IMR-90 (cell line): Measurements from ENCODE around the gene GNG7. TPM values are rescaled to one million over a fixed set of nuclear protein-coding genes. Genes with fewer than 3 reads are reported as not detected.

Experiments used
- ATAC-seq: fragments of 200-7000 bp; cut with Tn5 transposase; 2 replicates; pipeline ENCODE4 v1.9.1; 2020; ENCODE audit warnings: low read depth, mild to moderate bottlenecking, moderate library complexity
- BruUV-seq: library from RNA; stranded (reverse); fragments of 400-500 nt; replicated peaks from 2 replicates; lab custom pipeline; 2021; lab: Mats Ljungman, UMichigan
- CTCF ChIA-PET: fragments of 300-600 bp; formaldehyde crosslinking; extraction: SDS; loops from one replicate; lab custom pipeline; 2021; ENCODE audit warnings: antibody characterized with exemption; lab: Yijun Ruan, JAX
- POLR2A ChIA-PET: fragments of 300-600 bp; sonication (Branson Sonifier 250); formaldehyde crosslinking; loops from one replicate; lab custom pipeline; 2022; ENCODE audit warnings: antibody characterized with exemption; ENCODE audit not compliant: unreplicated experiment; lab: Charles Lee
- DNase-seq: peaks from one replicate; pipeline ENCODE4 v3.0.0; 2013
- H2AFZ ChIP-seq: replicated peaks from 2 replicates; pipeline ENCODE3; 2013; ENCODE audit warnings: low read length, mild to moderate bottlenecking; ENCODE audit not compliant: poor library complexity
- H2AK5ac ChIP-seq: 2 replicates; pipeline ENCODE4 v1.6.1; 2013; ENCODE audit warnings: low read depth, low read length, inconsistent platforms
- H2AK9ac ChIP-seq: replicated peaks from 2 replicates; pipeline ENCODE3; 2013; ENCODE audit warnings: mild to moderate bottlenecking, low read depth, low read length, moderate library complexity; ENCODE audit not compliant: poor library complexity
- H2BK120ac ChIP-seq: 2 replicates; pipeline ENCODE4 v1.6.1; 2013; ENCODE audit warnings: low read depth, low read length, inconsistent platforms
- H2BK15ac ChIP-seq: 3 replicates; pipeline ENCODE4 v1.6.1; 2013; ENCODE audit warnings: low read depth, low read length, inconsistent platforms
- H2BK20ac ChIP-seq: 2 replicates; pipeline ENCODE4 v1.6.1; 2013; ENCODE audit warnings: low read depth, mild to moderate bottlenecking, inconsistent platforms, low read length, moderate library complexity
- H2BK5ac ChIP-seq: 2 replicates; pipeline ENCODE4 v1.6.1; 2013; ENCODE audit warnings: mild to moderate bottlenecking, low read depth, low read length, inconsistent platforms; ENCODE audit not compliant: poor library complexity, severe bottlenecking
- H3K14ac ChIP-seq: replicated peaks from 2 replicates; pipeline ENCODE4 v1.6.1; 2013; ENCODE audit warnings: low read depth, low read length, inconsistent platforms
- H3K18ac ChIP-seq: 2 replicates; pipeline ENCODE4 v1.6.1; 2013; ENCODE audit warnings: low read depth, low read length, control low read depth
- H3K23ac ChIP-seq: 2 replicates; pipeline ENCODE4 v1.6.1; 2013; ENCODE audit warnings: low read depth, low read length, inconsistent platforms
- H3K27ac ChIP-seq: 2 replicates; pipeline ENCODE4 v1.5.1; 2013; ENCODE audit warnings: mild to moderate bottlenecking, control low read depth, low read length; ENCODE audit not compliant: insufficient read depth
- H3K27me3 ChIP-seq: 2 replicates; pipeline ENCODE4 v1.6.1; 2013; ENCODE audit warnings: low read length; ENCODE audit not compliant: control insufficient read depth, insufficient read depth
- H3K36me3 ChIP-seq: 2 replicates; pipeline ENCODE4 v1.6.1; 2013; ENCODE audit warnings: low read length, mixed read lengths; ENCODE audit not compliant: control insufficient read depth, insufficient read depth
- H3K4ac ChIP-seq: 2 replicates; pipeline ENCODE4 v1.6.1; 2013; ENCODE audit warnings: low read depth, low read length, inconsistent platforms
- H3K4me1 ChIP-seq: 2 replicates; pipeline ENCODE4 v1.6.1; 2013; ENCODE audit warnings: low read length, mixed read lengths; ENCODE audit not compliant: control insufficient read depth, insufficient read depth
- H3K4me2 ChIP-seq: 2 replicates; pipeline ENCODE4 v1.6.1; 2013; ENCODE audit warnings: low read depth, mild to moderate bottlenecking, control low read depth, low read length, moderate library complexity
- H3K4me3 ChIP-seq: 2 replicates; pipeline ENCODE4 v1.5.1; 2013; ENCODE audit warnings: low read depth, mild to moderate bottlenecking, control low read depth, low read length, moderate library complexity; ENCODE audit not compliant: insufficient read depth
- H3K56ac ChIP-seq: 2 replicates; pipeline ENCODE4 v1.6.1; 2013; ENCODE audit warnings: low read length, inconsistent platforms; ENCODE audit not compliant: insufficient read depth; ENCODE audit errors: extremely low read depth
- H3K79me1 ChIP-seq, 2 experiments: 2 replicates each; pipeline ENCODE4 v1.6.1; 2013; ENCODE audit warnings: low read length in 2 of 2, inconsistent platforms in 1 of 2, low read depth in 1 of 2
- H3K9ac ChIP-seq: 2 replicates; pipeline ENCODE4 v1.6.1; 2013; ENCODE audit warnings: low read depth, low read length, control low read depth
- H3K9me1 ChIP-seq: 2 replicates; pipeline ENCODE4 v1.6.1; 2013; ENCODE audit warnings: low read length, inconsistent platforms; ENCODE audit not compliant: insufficient read depth
- H3K9me3 ChIP-seq: 2 replicates; pipeline ENCODE4 v1.6.1; 2013; ENCODE audit warnings: low read length; ENCODE audit not compliant: control insufficient read depth, insufficient read depth
- H4K20me1 ChIP-seq: 2 replicates; pipeline ENCODE4 v1.6.1; 2013; ENCODE audit warnings: low read length, inconsistent platforms; ENCODE audit not compliant: insufficient read depth
- H4K5ac ChIP-seq: 2 replicates; pipeline ENCODE4 v1.6.1; 2013; ENCODE audit warnings: mild to moderate bottlenecking, low read depth, low read length, control low read depth
- H4K8ac ChIP-seq, 2 experiments: 2 replicates each; pipeline ENCODE4 v1.6.1; 2013; ENCODE audit warnings: low read depth in 2 of 2, low read length in 2 of 2, control low read depth in 1 of 2, inconsistent platforms in 1 of 2
- H4K91ac ChIP-seq: 2 replicates; pipeline ENCODE4 v1.6.1; 2013; ENCODE audit warnings: low read depth, low read length, inconsistent platforms; ENCODE audit not compliant: insufficient read depth
- BHLHE40 ChIP-seq: fragments of 150-350 bp; IDR thresholded peaks from 2 replicates; pipeline ENCODE4 v1.6.1; 2016; ENCODE audit warnings: mild to moderate bottlenecking, low read depth, low read length
- CHD1 ChIP-seq: IDR thresholded peaks from 2 replicates; pipeline ENCODE4 v1.6.1; 2012; ENCODE audit warnings: low read depth, low read length, improper control_type of control experiment
- CTCF ChIP-seq: conservative IDR thresholded peaks from 2 replicates; pipeline ENCODE4 v1.5.1; 2012; ENCODE audit warnings: mild to moderate bottlenecking, low read depth, low read length, improper control_type of control experiment
- FOS ChIP-seq: fragments of 150-350 bp; IDR thresholded peaks from 2 replicates; pipeline ENCODE4 v1.6.1; 2016; ENCODE audit warnings: low read depth, low read length
- MAFK ChIP-seq: IDR thresholded peaks from 2 replicates; pipeline ENCODE4 v1.6.1; 2012; ENCODE audit warnings: low read depth, low read length, improper control_type of control experiment
- MAZ ChIP-seq: IDR thresholded peaks from 2 replicates; pipeline ENCODE4 v1.6.1; 2012; ENCODE audit warnings: low read depth, mild to moderate bottlenecking, low read length, improper control_type of control experiment, moderate library complexity, borderline replicate concordance
- NFE2L2 ChIP-seq: fragments of 150-350 bp; IDR thresholded peaks from 2 replicates; pipeline ENCODE4 v1.6.1; 2016; ENCODE audit warnings: low read depth, mild to moderate bottlenecking, low read length
- POLR2A ChIP-seq: IDR thresholded peaks from 2 replicates; pipeline ENCODE4 v1.6.1; 2012; ENCODE audit warnings: mild to moderate bottlenecking, low read depth, low read length
- RAD21 ChIP-seq: IDR thresholded peaks from 2 replicates; pipeline ENCODE4 v1.6.1; 2012; ENCODE audit warnings: low read length, improper control_type of control experiment
- RCOR1 ChIP-seq: IDR thresholded peaks from 2 replicates; pipeline ENCODE4 v1.6.1; 2012; ENCODE audit warnings: mild to moderate bottlenecking, low read length, improper control_type of control experiment; ENCODE audit not compliant: insufficient replicate concordance
- SMC3 ChIP-seq: fragments of 150-350 bp; IDR thresholded peaks from 2 replicates; pipeline ENCODE4 v1.6.1; 2016; ENCODE audit warnings: low read depth, mild to moderate bottlenecking, antibody characterized with exemption, low read length, moderate library complexity
- USF2 ChIP-seq: fragments of 150-350 bp; IDR thresholded peaks from 2 replicates; pipeline ENCODE4 v1.6.1; 2017; ENCODE audit warnings: mild to moderate bottlenecking, antibody characterized with exemption, low read length, low read depth
- WGBS, 2 experiments: methylation state at CpG; one replicate each; pipeline versions ENCODE4 v1.1.5 to v1.1.7; 2013; ENCODE audit warnings: missing lambda C conversion rate in 2 of 2; ENCODE audit not compliant: insufficient read length in 1 of 2; ENCODE audit errors: extremely low coverage in 2 of 2; 5-methylcytosine and 5-hydroxymethylcytosine counted together
- dilution Hi-C: fragments of 300-500 bp; cut with HindIII; formaldehyde crosslinking; loops from one replicate; pipeline ENCODE4 v1.14.3; 2018; ENCODE audit warnings: low sequenced_read_pairs; ENCODE audit not compliant: unreplicated experiment
- in situ Hi-C: fragments of 300-500 bp; cut with MboI; formaldehyde crosslinking; loops from 3 replicates; pipeline ENCODE4 v1.14.3; 2019; ENCODE audit warnings: low sequenced_read_pairs, inconsistent platforms, mixed read lengths
- intact Hi-C: fragments of 100-400 bp; cut with micrococcal nuclease; formaldehyde crosslinking; loops from 2 replicates; pipeline ENCODE4 v1.10.0; 2022
- polyA plus RNA-seq, 3 experiments: library from polyadenylated mRNA; depleted of rRNA; stranded (reverse); fragments of >200 nt; gene quantifications; 2 replicates each; pipeline ENCODE4 v1.2.3, GENCODE V29; 2012; ENCODE audit warnings: low replicate concordance in 1 of 3
- total RNA-seq: library from RNA; depleted of rRNA; stranded (reverse); fragments of >200 nt; gene quantifications from 2 replicates; pipeline ENCODE4 v1.2.3, GENCODE V29; 2012

Gene GNG7
- total and polyA plus RNA-seq, 2 of the 4 experiments (the other 2 are of a cell fraction), result under 0.01 to 0.21 TPM

- Histone ChIP-seq H2AFZ (no peak overlapping the region), H3K4me2 (no peak overlapping the region), H3K18ac (no peak overlapping the region), H2BK20ac (no peak overlapping the region), H3K27ac (no peak overlapping the region), H3K27me3 (peaks cover 16% of the 10 kb centered on the region), H3K14ac (no peak overlapping the region), H4K91ac (no peak overlapping the region), H3K79me1 (no peaks in the 10 kb centered on the region), H2BK120ac (no peak overlapping the region), H4K20me1 (peaks cover 6% of the 10 kb centered on the region; the same call in 1 of the 2 replicates), H2BK5ac (no peak overlapping the region), H3K4ac (no peak overlapping the region; the same call in 1 of the 2 replicates), H4K5ac (no peak overlapping the region), H3K9ac (no peak overlapping the region), H2AK5ac (no peak overlapping the region; the same call in 1 of the 2 replicates), H3K56ac (no peak overlapping the region), H3K4me3 (no peak overlapping the region), H2BK15ac (no peak overlapping the region), H3K4me1 (peaks cover 5% of the 10 kb centered on the region; the same call in 1 of the 2 replicates), H3K9me1 (no peaks in the 10 kb centered on the region), H4K8ac (no peak overlapping the region), H3K23ac (no peak overlapping the region), H3K9me3 (no peaks in the 10 kb centered on the region), H2AK9ac (no peak overlapping the region), H3K36me3 (no peaks in the 10 kb centered on the region)
- POLR2A ChIA-PET, result no interaction called here
- no CpG with 5 or more reads among the region's 3 CpGs for WGBS, 2 experiments
- TF ChIP-seq MAZ (no peak), BHLHE40 (no peak), SMC3 (no peak), CTCF (no peak), MAFK (no peak), RCOR1 (no peak), CHD1 (no peak), NFE2L2 (no peak), RAD21 (no peak), POLR2A (no peak), FOS (no peak), USF2 (no peak)
- DNase-seq, result no peak
- no TSS peak for BruUV-seq
- dilution Hi-C loops, result no loop called here
- no peak for ATAC-seq
- CTCF ChIA-PET, result interaction anchor here (1.2 kb wide), 1 partner anchor 25 kb away, joined by 3 read pairs; no protein-coding TSS in a partner anchor
- intact Hi-C loops, result no loop called here
- in situ Hi-C loops, result no loop called here
Measured at GRCh38 chr19:2638417-2638940, 64.0 kb downstream of the GNG7 start.
